ENCODE results near the gene MSI2. TPM values are rescaled to one million over a fixed set of nuclear protein-coding genes. Genes with fewer than 3 reads are reported as not detected.

MSI2 gene
- total and polyA plus RNA-seq, 12 donors, result 25.5 to 135 (median 121) TPM

DNA sequence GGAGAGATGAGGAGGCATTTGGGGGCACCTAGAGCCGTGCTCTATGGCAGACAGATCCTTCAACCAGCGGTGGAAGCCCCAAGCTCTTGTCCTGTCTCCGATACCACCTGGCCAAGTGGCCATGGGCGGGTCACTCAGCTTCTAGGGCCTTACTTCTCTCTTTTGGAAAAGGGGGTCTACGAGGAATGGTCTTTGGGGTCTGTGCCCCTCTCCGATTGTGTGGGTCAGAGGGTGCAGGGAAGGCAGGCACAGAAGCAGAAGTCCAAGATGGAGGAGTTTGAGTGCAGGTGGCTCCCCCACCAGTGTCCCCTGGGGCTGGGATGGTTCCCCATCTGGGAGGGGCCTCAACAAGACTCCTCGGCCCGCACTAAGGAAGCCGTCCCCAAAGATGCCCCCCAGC is 372.1 kb downstream of the MSI2 start:
- Histone ChIP-seq H3K36me3 (peaks cover 0 to 42% (median 0%) of the 10 kb centered on the region in 9 donors), H3K27me3 (no peaks in the 10 kb centered on the region), H3K4me3 (no peak overlapping the region), H3K27ac (no peak overlapping the region), H3K9me3 (no peaks in the 10 kb centered on the region), H3K4me1 (peaks cover 0 to 41% (median 22%) of the 10 kb centered on the region in 9 donors)
- intact Hi-C loops (cut with DNase I), result loop anchor here in 2 of 10 donors (5.0 kb wide), 1 partner anchor 34 kb away; no protein-coding TSS in a partner anchor
- 97 to 98% methylated on average over 9 of the region's 9 CpGs for WGBS, 2 donors
- TF ChIP-seq, protein P1, sequence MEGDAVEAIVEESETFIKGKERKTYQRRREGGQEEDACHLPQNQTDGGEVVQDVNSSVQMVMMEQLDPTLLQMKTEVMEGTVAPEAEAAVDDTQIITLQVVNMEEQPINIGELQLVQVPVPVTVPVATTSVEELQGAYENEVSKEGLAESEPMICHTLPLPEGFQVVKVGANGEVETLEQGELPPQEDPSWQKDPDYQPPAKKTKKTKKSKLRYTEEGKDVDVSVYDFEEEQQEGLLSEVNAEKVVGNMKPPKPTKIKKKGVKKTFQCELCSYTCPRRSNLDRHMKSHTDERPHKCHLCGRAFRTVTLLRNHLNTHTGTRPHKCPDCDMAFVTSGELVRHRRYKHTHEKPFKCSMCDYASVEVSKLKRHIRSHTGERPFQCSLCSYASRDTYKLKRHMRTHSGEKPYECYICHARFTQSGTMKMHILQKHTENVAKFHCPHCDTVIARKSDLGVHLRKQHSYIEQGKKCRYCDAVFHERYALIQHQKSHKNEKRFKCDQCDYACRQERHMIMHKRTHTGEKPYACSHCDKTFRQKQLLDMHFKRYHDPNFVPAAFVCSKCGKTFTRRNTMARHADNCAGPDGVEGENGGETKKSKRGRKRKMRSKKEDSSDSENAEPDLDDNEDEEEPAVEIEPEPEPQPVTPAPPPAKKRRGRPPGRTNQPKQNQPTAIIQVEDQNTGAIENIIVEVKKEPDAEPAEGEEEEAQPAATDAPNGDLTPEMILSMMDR (IDR thresholded peaks at IDR 0.05), result no peak
- ATAC-seq (no peak), DNase-seq (no peak)

DNA sequence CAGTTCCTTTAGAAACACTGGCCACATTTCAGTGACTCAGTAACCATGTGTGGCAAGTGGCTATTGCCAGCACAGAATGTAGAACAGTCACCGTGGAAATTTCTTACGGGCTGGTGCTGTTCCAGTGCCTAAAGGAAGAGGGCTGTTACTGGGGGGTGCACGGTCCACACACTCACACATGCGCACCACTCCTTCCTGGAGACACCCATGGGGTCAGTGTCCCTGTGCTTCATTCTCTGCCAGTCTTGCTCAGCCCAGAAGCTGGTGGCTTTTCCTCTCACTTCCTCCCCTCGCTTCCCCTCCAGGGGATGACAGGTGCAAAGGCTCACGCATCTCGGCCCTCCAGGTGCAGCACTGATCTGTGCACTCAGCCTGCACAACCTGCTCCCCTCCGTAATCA is 373.1 kb downstream of the MSI2 start:
- no peak for ATAC-seq
- 92 to 95% methylated on average over 8 of the region's 8 CpGs for WGBS, 2 donors
- H3K36me3 ChIP-seq, result peaks cover 0 to 45% (median 0%) of the 10 kb centered on the region in 9 donors
- TF ChIP-seq, protein P1 (IDR thresholded peaks at IDR 0.05), result no peak
- no peaks in the 10 kb centered on the region for H3K27me3 ChIP-seq
- no peak overlapping the region for H3K4me3 ChIP-seq
- no peak overlapping the region for H3K27ac ChIP-seq
- intact Hi-C loops (cut with DNase I), result loop anchor here in 2 of 10 donors (5.0 kb wide), 1 partner anchor 33 kb away; no protein-coding TSS in a partner anchor
- no peak for DNase-seq
- H3K9me3 ChIP-seq, result no peaks in the 10 kb centered on the region
- H3K4me1 ChIP-seq, result peaks cover 0 to 33% (median 16%) of the 10 kb centered on the region in 9 donors

DNA sequence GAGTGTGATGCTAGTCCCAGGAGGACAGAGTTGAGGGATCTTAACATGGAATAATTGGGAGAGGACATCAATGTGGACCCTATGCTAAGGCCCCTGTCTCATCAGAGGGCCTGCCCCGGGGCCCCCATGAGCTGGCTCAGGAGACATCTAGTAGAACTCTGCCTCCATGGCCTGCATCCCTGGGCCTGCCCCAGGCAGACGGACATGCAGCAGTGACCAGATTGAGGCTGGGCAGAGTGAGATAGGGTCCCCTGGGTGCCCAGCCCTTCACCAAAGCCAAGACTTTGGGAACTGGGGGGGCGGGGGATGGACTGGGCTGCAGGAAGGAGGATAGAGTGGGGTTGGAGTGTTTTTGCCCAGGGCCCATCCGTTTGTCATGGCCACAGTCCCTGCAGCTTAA is 373.6 kb downstream of the MSI2 start:
- Histone ChIP-seq H3K4me3 (no peak overlapping the region), H3K27ac (no peak overlapping the region), H3K27me3 (no peaks in the 10 kb centered on the region), H3K4me1 (peaks cover 0 to 29% (median 14%) of the 10 kb centered on the region in 9 donors), H3K9me3 (no peaks in the 10 kb centered on the region), H3K36me3 (peaks cover 0 to 45% (median 0%) of the 10 kb centered on the region in 9 donors)
- TF ChIP-seq, protein P1 (IDR thresholded peaks at IDR 0.05), result no peak
- intact Hi-C loops (cut with DNase I), result loop anchor here in 2 of 10 donors (5.0 kb wide), 1 partner anchor 32 kb away; no protein-coding TSS in a partner anchor
- DNase-seq, result no peak
- WGBS, 2 donors, result 93 to 99% methylated on average over 4 of the region's 4 CpGs
- no peak for ATAC-seq

DNA sequence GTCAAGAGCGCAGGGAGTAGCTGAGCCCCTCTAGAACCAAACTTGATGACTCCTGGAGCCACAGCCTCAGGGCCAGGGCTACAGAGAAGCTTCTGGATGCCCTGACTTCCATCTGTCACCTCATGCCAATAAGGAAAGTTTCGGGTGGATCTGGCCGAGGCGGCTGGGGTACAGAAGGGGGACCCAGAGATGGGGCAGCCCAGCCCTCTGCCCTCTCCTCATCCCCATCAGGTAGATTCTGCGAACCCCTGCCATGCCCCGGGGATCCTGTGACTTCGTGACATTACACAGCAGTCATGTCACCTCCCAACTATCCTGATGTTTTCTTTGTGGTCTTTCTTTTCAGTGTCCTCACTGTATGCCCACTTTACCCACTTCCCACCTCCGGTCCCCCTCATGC is 374.4 kb downstream of the MSI2 start:
- ATAC-seq (no peak), DNase-seq (no peak)
- intact Hi-C loops (cut with DNase I), result no loop called here
- H3K27ac ChIP-seq, result no peak overlapping the region
- H3K27me3 ChIP-seq, result no peaks in the 10 kb centered on the region
- no peaks in the 10 kb centered on the region for H3K9me3 ChIP-seq
- H3K4me1 ChIP-seq, result peaks cover 0 to 20% (median 11%) of the 10 kb centered on the region in 9 donors
- H3K4me3 ChIP-seq, result no peak overlapping the region
- H3K36me3 ChIP-seq, result peaks cover 0 to 45% (median 0%) of the 10 kb centered on the region in 9 donors
- TF ChIP-seq, protein P1 (IDR thresholded peaks at IDR 0.05), result no peak
- 97 to 98% methylated on average over 8 of the region's 8 CpGs for WGBS, 2 donors
